OCI-LY7 (cell line): Measurements from ENCODE around the gene SORBS2. TPM values are rescaled to one million over a fixed set of nuclear protein-coding genes. Genes with fewer than 3 reads are reported as not detected.

Source experiments
- BruUV-seq: library from RNA; stranded (reverse); fragments of 400-500 nt; replicated peaks from 2 replicates; lab custom pipeline; 2021; lab: Mats Ljungman, UMichigan
- CTCF ChIA-PET: fragments of 300-600 bp; sonication (Branson Sonifier 250); formaldehyde crosslinking; loops from one replicate; lab custom pipeline; 2022; ENCODE audit warnings: antibody characterized with exemption; ENCODE audit not compliant: unreplicated experiment; lab: Charles Lee
- POLR2A ChIA-PET: fragments of 300-600 bp; sonication (Branson Sonifier 250); formaldehyde crosslinking; loops from one replicate; lab custom pipeline; 2022; ENCODE audit warnings: antibody characterized with exemption; lab: Charles Lee
- DNase-seq: peaks from one replicate; pipeline ENCODE4 v3.0.0-alpha.2; 2015; ENCODE audit warnings: low spot score
- H2AFZ ChIP-seq: fragments of 200-600 bp; sonication (generic), shearing (Covaris generic); 2 replicates; pipeline ENCODE4 v1.6.1; 2014; ENCODE audit warnings: mild to moderate bottlenecking, antibody characterized with exemption, low read length, moderate library complexity
- H3K27ac ChIP-seq: fragments of 200-600 bp; sonication (generic); 2 replicates; pipeline ENCODE4 v1.5.1; 2014; ENCODE audit warnings: mixed run types, low read depth, mild to moderate bottlenecking, moderate library complexity, low read length, inconsistent platforms; ENCODE audit not compliant: poor library complexity, severe bottlenecking
- H3K36me3 ChIP-seq: fragments of 200-600 bp; sonication (generic); 2 replicates; pipeline ENCODE4 v1.6.1; 2014; ENCODE audit warnings: mild to moderate bottlenecking, antibody characterized with exemption, low read length, moderate library complexity, mixed read lengths; ENCODE audit not compliant: insufficient read depth
- H3K4me1 ChIP-seq: fragments of 200-600 bp; sonication (generic); 2 replicates; pipeline ENCODE4 v1.5.1; 2014; ENCODE audit warnings: mild to moderate bottlenecking, low read length; ENCODE audit not compliant: insufficient read depth, poor library complexity, severe bottlenecking
- H3K4me2 ChIP-seq: fragments of 200-600 bp; sonication (generic); 2 replicates; pipeline ENCODE4 v1.6.1; 2014; ENCODE audit warnings: mild to moderate bottlenecking, low read length
- H3K4me3 ChIP-seq: fragments of 200-600 bp; sonication (generic); 2 replicates; pipeline ENCODE4 v1.5.1; 2014; ENCODE audit warnings: mild to moderate bottlenecking, low read depth, low read length; ENCODE audit not compliant: poor library complexity, severe bottlenecking
- H3K79me2 ChIP-seq: fragments of 200-600 bp; sonication (generic); 2 replicates; pipeline ENCODE4 v1.6.1; 2016; ENCODE audit warnings: low read depth, mild to moderate bottlenecking, low read length, moderate library complexity, mixed read lengths; ENCODE audit not compliant: insufficient read depth
- H3K9me2 ChIP-seq: fragments of 200-600 bp; sonication (generic); 2 replicates; pipeline ENCODE4 v1.6.1; 2016; ENCODE audit warnings: mild to moderate bottlenecking, low read length, mixed read lengths; ENCODE audit not compliant: insufficient read depth
- H3K9me3 ChIP-seq: fragments of 200-600 bp; sonication (generic); 2 replicates; pipeline ENCODE4 v1.6.1; 2014; ENCODE audit warnings: mild to moderate bottlenecking, mixed run types, low read length, mixed read lengths
- H4K20me1 ChIP-seq: fragments of 200-600 bp; sonication (generic); 2 replicates; pipeline ENCODE4 v1.6.1; 2014; ENCODE audit warnings: mild to moderate bottlenecking, antibody characterized with exemption, low read length, moderate library complexity, mixed read lengths; ENCODE audit not compliant: insufficient read depth
- EZH2phosphoT487 ChIP-seq: fragments of 200-600 bp; sonication (generic); IDR thresholded peaks from 2 replicates; pipeline ENCODE4 v1.6.1; 2018; ENCODE audit warnings: low read depth, borderline replicate concordance, mild to moderate bottlenecking, mixed run types, antibody characterized with exemption, low read length, moderate library complexity, mixed read lengths
- intact Hi-C: fragments of 100-400 bp; cut with micrococcal nuclease; formaldehyde crosslinking; loops from one replicate; pipeline ENCODE4 v1.10.0; 2022; ENCODE audit not compliant: unreplicated experiment
- total RNA-seq, 2 experiments: library from RNA; depleted of rRNA in 1 of 2; stranded (reverse); fragments of >200 nt in 1 of 2; shearing (Covaris generic) in 1 of 2; gene quantifications; 2 replicates each; pipeline ENCODE4 v1.2.3, GENCODE V29; 2014 to 2022
- TF ChIP-seq, protein P1 (sequence below): fragments of 200-600 bp; sonication (generic); conservative IDR thresholded peaks from 2 replicates; pipeline ENCODE4 v1.5.1; 2014; ENCODE audit warnings: mild to moderate bottlenecking, antibody characterized with exemption, low read length, moderate library complexity, mixed read lengths

Gene SORBS2
- total RNA-seq, 2 experiments from 2014 or later = 33.2 to 43.5 TPM

DNA sequence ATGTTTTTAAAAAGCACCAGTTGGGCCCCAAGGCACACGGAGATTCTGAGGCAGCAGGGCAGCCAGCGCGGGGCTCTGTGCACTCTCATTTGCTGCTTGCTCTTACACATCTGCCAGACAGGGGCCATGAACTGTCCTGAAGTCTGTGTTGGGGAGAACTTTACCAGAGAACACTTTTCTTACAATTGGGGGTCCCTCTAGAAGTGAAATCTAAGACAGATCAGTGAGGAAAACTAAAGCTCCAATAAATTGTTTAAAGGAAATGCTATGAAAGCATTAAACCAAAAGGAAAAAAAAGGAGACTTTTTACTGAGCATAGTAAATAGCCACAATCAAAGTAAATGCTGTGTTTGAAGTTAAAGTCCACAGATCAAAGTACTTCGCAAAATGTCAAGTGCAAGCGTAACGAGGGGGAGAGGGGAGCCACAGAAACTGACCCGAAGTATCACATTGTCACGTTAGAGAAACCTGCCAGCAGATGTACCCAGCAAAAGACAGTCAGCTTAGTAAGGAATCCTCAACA is 37.8 kb downstream of the SORBS2 start:
- Histone ChIP-seq H3K4me3 (no peak overlapping the region), H2AFZ (no peak overlapping the region), H3K9me3 (no peaks in the 10 kb centered on the region), H4K20me1 (no peaks in the 10 kb centered on the region), H3K36me3 (peaks cover 17% of the 10 kb centered on the region), H3K9me2 (no peaks in the 10 kb centered on the region), H3K4me2 (peak overlapping the region; percentile 15; the same call in 1 of the 2 replicates), H3K79me2 (no peaks in the 10 kb centered on the region), H3K4me1 (no peaks in the 10 kb centered on the region), H3K27ac (no peak overlapping the region)
- POLR2A ChIA-PET = interaction anchor here (1.1 kb wide), 2 partner anchors 11 to 43 kb away, joined by 3 read pairs; no protein-coding TSS in a partner anchor
- CTCF ChIA-PET = no interaction called here
- TF ChIP-seq, protein P1, sequence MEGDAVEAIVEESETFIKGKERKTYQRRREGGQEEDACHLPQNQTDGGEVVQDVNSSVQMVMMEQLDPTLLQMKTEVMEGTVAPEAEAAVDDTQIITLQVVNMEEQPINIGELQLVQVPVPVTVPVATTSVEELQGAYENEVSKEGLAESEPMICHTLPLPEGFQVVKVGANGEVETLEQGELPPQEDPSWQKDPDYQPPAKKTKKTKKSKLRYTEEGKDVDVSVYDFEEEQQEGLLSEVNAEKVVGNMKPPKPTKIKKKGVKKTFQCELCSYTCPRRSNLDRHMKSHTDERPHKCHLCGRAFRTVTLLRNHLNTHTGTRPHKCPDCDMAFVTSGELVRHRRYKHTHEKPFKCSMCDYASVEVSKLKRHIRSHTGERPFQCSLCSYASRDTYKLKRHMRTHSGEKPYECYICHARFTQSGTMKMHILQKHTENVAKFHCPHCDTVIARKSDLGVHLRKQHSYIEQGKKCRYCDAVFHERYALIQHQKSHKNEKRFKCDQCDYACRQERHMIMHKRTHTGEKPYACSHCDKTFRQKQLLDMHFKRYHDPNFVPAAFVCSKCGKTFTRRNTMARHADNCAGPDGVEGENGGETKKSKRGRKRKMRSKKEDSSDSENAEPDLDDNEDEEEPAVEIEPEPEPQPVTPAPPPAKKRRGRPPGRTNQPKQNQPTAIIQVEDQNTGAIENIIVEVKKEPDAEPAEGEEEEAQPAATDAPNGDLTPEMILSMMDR = no peak
- TF ChIP-seq EZH2phosphoT487 = no peak
- intact Hi-C loops = no loop called here
- DNase-seq = no peak
- no TSS peak for BruUV-seq

DNA sequence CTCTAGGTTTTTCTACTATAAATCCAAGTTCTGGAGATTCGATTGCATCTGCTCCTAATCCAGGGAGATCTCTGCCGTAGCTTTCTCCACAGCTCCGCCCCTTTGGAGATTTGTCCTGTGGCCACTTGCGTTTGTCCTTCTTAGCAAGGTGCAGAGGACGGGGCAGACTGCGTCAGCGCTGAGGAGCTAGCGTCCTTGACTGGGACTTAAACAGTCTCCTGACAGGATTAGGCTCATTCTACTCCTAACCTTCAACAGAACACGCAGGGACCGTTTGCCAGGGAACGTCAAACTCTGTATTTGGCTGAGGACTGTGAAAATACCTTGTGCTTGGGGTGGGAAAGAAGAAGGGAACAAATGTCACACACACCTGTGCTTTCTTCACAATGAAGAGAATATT is 38.6 kb downstream of the SORBS2 start:
- Histone ChIP-seq H3K36me3 (peaks cover 17% of the 10 kb centered on the region), H2AFZ (no peak overlapping the region), H3K9me3 (no peaks in the 10 kb centered on the region), H3K27ac (no peak overlapping the region), H3K4me1 (no peaks in the 10 kb centered on the region), H3K4me2 (no peak overlapping the region; the same call in 1 of the 2 replicates), H4K20me1 (no peaks in the 10 kb centered on the region), H3K9me2 (no peaks in the 10 kb centered on the region), H3K79me2 (no peaks in the 10 kb centered on the region), H3K4me3 (no peak overlapping the region)
- no TSS peak for BruUV-seq
- TF ChIP-seq, protein P1 = no peak
- no peak for TF ChIP-seq EZH2phosphoT487
- intact Hi-C loops = no loop called here
- CTCF ChIA-PET = no interaction called here
- POLR2A ChIA-PET = interaction anchor here (0.5 to 1.1 kb wide), 2 partner anchors 10 to 64 kb away, joined by 3 read pairs; no protein-coding TSS in a partner anchor
- DNase-seq = no peak

DNA sequence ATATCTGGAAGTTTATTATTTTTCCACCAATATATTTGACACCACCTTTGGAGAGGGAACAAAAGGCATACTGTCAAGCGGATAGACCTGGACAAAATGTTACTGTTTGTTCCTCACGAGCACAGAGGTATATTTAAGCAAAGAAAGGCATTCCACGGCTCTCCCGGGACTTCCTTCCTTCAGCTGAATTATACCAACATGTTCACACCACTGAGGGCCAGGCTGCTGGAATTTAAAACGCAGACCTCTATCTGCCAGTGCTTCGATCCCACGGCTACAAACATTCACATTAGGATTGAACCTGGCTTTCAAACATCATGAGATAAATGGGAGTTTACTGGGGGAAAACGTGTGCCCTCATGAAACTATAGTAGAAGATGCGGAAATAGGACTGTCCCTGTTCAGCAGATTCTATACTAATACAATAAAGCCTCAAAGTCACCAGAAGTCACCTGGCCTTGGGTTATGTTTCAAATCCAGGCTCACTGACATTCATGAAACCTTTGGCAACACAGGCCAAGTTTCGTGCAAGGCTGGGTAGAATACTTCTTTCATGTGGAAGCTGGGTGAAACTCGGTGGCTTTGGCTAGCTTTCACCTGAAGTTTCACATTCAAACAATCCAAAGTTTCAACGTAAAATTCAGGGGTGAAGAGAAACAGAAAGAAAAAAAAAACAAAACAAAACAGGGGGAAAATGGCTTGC is 39.5 kb downstream of the SORBS2 start:
- no peak overlapping the region for H2AFZ ChIP-seq
- TF ChIP-seq, protein P1 = no peak
- TF ChIP-seq EZH2phosphoT487 = no peak
- no peaks in the 10 kb centered on the region for H4K20me1 ChIP-seq
- peaks cover 17% of the 10 kb centered on the region for H3K36me3 ChIP-seq
- H3K9me3 ChIP-seq = no peaks in the 10 kb centered on the region
- POLR2A ChIA-PET = no interaction called here
- no peak overlapping the region for H3K4me3 ChIP-seq
- intact Hi-C loops = no loop called here
- no peaks in the 10 kb centered on the region for H3K4me1 ChIP-seq
- no peak overlapping the region; the same call in 1 of the 2 replicates for H3K4me2 ChIP-seq
- CTCF ChIA-PET = no interaction called here
- no TSS peak for BruUV-seq
- H3K79me2 ChIP-seq = no peaks in the 10 kb centered on the region
- no peaks in the 10 kb centered on the region for H3K9me2 ChIP-seq
- no peak overlapping the region for H3K27ac ChIP-seq
- DNase-seq = no peak
